Mucosa of rectum (tissue), 2 donors: ENCODE data around the gene CFAP58.

ENCODE experiments used
- H3K27ac ChIP-seq, 2 donors: one replicate each; pipeline ENCODE4 v1.7.0; 2013; ENCODE audit warnings: inconsistent platforms in 2 of 2, low read depth in 2 of 2, low read length in 2 of 2
- H3K27me3 ChIP-seq, 2 donors: one replicate each; pipeline ENCODE4 v1.7.0; 2013; ENCODE audit warnings: low read length in 2 of 2; ENCODE audit not compliant: control insufficient read depth in 2 of 2, insufficient read depth in 2 of 2
- H3K36me3 ChIP-seq, 2 donors: one replicate each; pipeline ENCODE4 v1.7.0; 2013; ENCODE audit warnings: low read length in 2 of 2; ENCODE audit not compliant: control insufficient read depth in 2 of 2, insufficient read depth in 2 of 2
- H3K4me1 ChIP-seq, 2 donors: one replicate each; pipeline ENCODE4 v1.7.0; 2013; ENCODE audit warnings: low read length in 2 of 2, mild to moderate bottlenecking in 1 of 2; ENCODE audit not compliant: control insufficient read depth in 2 of 2, insufficient read depth in 2 of 2
- H3K4me3 ChIP-seq, 2 donors: one replicate each; pipeline ENCODE4 v1.7.0; 2013; ENCODE audit warnings: low read length in 2 of 2
- H3K9ac ChIP-seq, 2 donors: one replicate each; pipeline ENCODE4 v1.7.0; 2013; ENCODE audit warnings: low read length in 2 of 2, low read depth in 1 of 2, mild to moderate bottlenecking in 1 of 2
- H3K9me3 ChIP-seq, 2 donors: one replicate each; pipeline ENCODE4 v1.7.0; 2013; ENCODE audit warnings: low read length in 2 of 2; ENCODE audit not compliant: control insufficient read depth in 2 of 2
- donor health status: healthy.
- donor health status: Normal muscosa, but diverticular disease.

The CFAP58 gene

GRCh38 chr10:104478380-104478779, 124.7 kb downstream of the CFAP58 start:
- Histone ChIP-seq H3K27me3 (no peaks in the 10 kb centered on the region), H3K4me3 (no peak overlapping the region), H3K27ac (no peak overlapping the region)

GRCh38 chr10:104479906-104480593, 126.4 kb downstream of the CFAP58 start:
- H3K27ac ChIP-seq = no peak overlapping the region

More at GRCh38 chr10:104478380-104478779, 124.7 kb downstream of the CFAP58 start:
- no peak overlapping the region for H3K9ac ChIP-seq
- no peaks in the 10 kb centered on the region for H3K9me3 ChIP-seq
- no peaks in the 10 kb centered on the region for H3K4me1 ChIP-seq
- no peaks in the 10 kb centered on the region for H3K36me3 ChIP-seq

GRCh38 chr10:104480797-104481196, 127.2 kb downstream of the CFAP58 start:
- no peaks in the 10 kb centered on the region for H3K27me3 ChIP-seq
- H3K4me3 ChIP-seq = no peak overlapping the region
- no peaks in the 10 kb centered on the region for H3K9me3 ChIP-seq
- H3K9ac ChIP-seq = no peak overlapping the region
- H3K36me3 ChIP-seq = no peaks in the 10 kb centered on the region
- no peaks in the 10 kb centered on the region for H3K4me1 ChIP-seq
- H3K27ac ChIP-seq = no peak overlapping the region

More at GRCh38 chr10:104479906-104480593, 126.4 kb downstream of the CFAP58 start:
- H3K27me3 ChIP-seq = no peaks in the 10 kb centered on the region
- no peak overlapping the region for H3K4me3 ChIP-seq
- no peaks in the 10 kb centered on the region for H3K9me3 ChIP-seq
- H3K4me1 ChIP-seq = no peaks in the 10 kb centered on the region
- H3K36me3 ChIP-seq = no peaks in the 10 kb centered on the region
- H3K9ac ChIP-seq = no peak overlapping the region

- Histone ChIP-seq H3K4me3 (no peak overlapping the region), H3K27ac (no peak overlapping the region), H3K4me1 (no peaks in the 10 kb centered on the region)
These were observed 129.9 kb downstream of the CFAP58 start for GRCh38 chr10:104483582-104483981.

GRCh38 chr10:104485632-104486031, 132.0 kb downstream of the CFAP58 start:
- H3K27ac ChIP-seq = no peak overlapping the region
- H3K4me3 ChIP-seq = no peak overlapping the region
- no peaks in the 10 kb centered on the region for H3K9me3 ChIP-seq

More at GRCh38 chr10:104483582-104483981, 129.9 kb downstream of the CFAP58 start:
- no peaks in the 10 kb centered on the region for H3K36me3 ChIP-seq
- no peaks in the 10 kb centered on the region for H3K9me3 ChIP-seq
- H3K9ac ChIP-seq = no peak overlapping the region
- H3K27me3 ChIP-seq = no peaks in the 10 kb centered on the region

GRCh38 chr10:104486803-104487202, 133.2 kb downstream of the CFAP58 start:
- no peaks in the 10 kb centered on the region for H3K9me3 ChIP-seq
- H3K4me3 ChIP-seq = no peak overlapping the region
- no peak overlapping the region for H3K27ac ChIP-seq
- H3K27me3 ChIP-seq = no peaks in the 10 kb centered on the region
- no peaks in the 10 kb centered on the region for H3K4me1 ChIP-seq
- H3K36me3 ChIP-seq = no peaks in the 10 kb centered on the region
- H3K9ac ChIP-seq = no peak overlapping the region

More at GRCh38 chr10:104485632-104486031, 132.0 kb downstream of the CFAP58 start:
- Histone ChIP-seq H3K9ac (no peak overlapping the region), H3K4me1 (no peaks in the 10 kb centered on the region), H3K27me3 (no peaks in the 10 kb centered on the region), H3K36me3 (no peaks in the 10 kb centered on the region)

DNA sequence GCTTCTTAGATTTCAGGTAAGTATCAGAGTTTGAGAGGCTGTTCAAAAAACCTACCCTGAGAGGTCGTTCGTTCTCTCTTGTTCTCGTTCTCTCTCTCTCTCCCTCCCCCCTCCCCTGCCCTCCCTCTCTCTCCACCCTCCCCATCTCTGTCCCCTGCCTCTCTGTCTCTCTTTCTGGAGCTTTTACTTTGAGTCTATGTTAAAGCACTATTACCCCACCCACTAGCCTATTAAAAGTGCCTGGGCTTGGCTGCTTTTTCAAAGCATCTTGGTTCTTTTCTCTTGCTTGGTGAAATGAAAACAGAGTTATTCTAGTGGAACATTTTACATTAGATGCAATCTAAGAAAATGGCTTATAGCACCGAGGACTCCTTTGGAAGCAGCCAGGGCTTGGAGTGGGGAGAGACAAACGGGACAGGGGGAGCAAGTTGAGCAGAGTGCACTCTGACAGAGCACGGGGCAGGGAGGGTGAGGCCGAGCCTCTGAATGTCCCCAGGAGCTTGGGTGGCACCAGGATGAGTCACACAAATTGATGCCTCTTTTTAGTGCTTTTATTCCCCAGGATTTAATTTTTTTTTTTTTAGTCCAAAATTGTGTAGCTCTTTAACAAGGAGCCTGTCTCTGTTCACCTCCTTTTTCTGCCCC, 134.3 kb downstream of the CFAP58 start:
- H3K4me1 ChIP-seq = no peaks in the 10 kb centered on the region
- H3K9me3 ChIP-seq = no peaks in the 10 kb centered on the region
- H3K27ac ChIP-seq = no peak overlapping the region
- no peak overlapping the region for H3K4me3 ChIP-seq
- no peaks in the 10 kb centered on the region for H3K36me3 ChIP-seq
- H3K27me3 ChIP-seq = no peaks in the 10 kb centered on the region
- no peak overlapping the region for H3K9ac ChIP-seq

- H3K27me3 ChIP-seq = no peaks in the 10 kb centered on the region
- no peak overlapping the region for H3K9ac ChIP-seq
- no peaks in the 10 kb centered on the region for H3K9me3 ChIP-seq
- no peaks in the 10 kb centered on the region for H3K36me3 ChIP-seq
- H3K27ac ChIP-seq = no peak overlapping the region
- no peaks in the 10 kb centered on the region for H3K4me1 ChIP-seq
- no peak overlapping the region for H3K4me3 ChIP-seq
These were observed 134.8 kb downstream of the CFAP58 start for GRCh38 chr10:104488439-104488832.

- H3K4me3 ChIP-seq = no peak overlapping the region
- H3K36me3 ChIP-seq = no peaks in the 10 kb centered on the region
These were observed 138.8 kb downstream of the CFAP58 start for GRCh38 chr10:104492329-104492940.

GRCh38 chr10:104498347-104499081, 144.9 kb downstream of the CFAP58 start:
- Histone ChIP-seq H3K27ac (no peak overlapping the region), H3K9me3 (no peaks in the 10 kb centered on the region), H3K4me3 (no peak overlapping the region), H3K4me1 (no peaks in the 10 kb centered on the region), H3K27me3 (no peaks in the 10 kb centered on the region), H3K9ac (no peak overlapping the region), H3K36me3 (no peaks in the 10 kb centered on the region)

More at GRCh38 chr10:104492329-104492940, 138.8 kb downstream of the CFAP58 start:
- H3K9ac ChIP-seq = no peak overlapping the region
- no peaks in the 10 kb centered on the region for H3K4me1 ChIP-seq
- no peaks in the 10 kb centered on the region for H3K27me3 ChIP-seq
- no peak overlapping the region for H3K27ac ChIP-seq
- no peaks in the 10 kb centered on the region for H3K9me3 ChIP-seq
